Measurements from ENCODE around the gene BICDL1. TPM values are rescaled to one million over a fixed set of nuclear protein-coding genes. Genes with fewer than 3 reads are reported as not detected.

BICDL1 gene
- total RNA-seq, 1 experiment from 2014 or later = 3.6 TPM

GRCh38 chr12:119989731-119990381, 820 bp downstream of the BICDL1 start:
- H3K79me2 ChIP-seq (ENCODE audit: low read length) = no peaks in the 10 kb centered on the region
- TF ChIP-seq EZH2 (IDR thresholded peaks at IDR 0.05; ENCODE audit: low read length, unreplicated experiment) (no peak), EZH2phosphoT487 (IDR thresholded peaks at IDR 0.05; ENCODE audit: borderline replicate concordance, low read length) (no peak), CTCF (conservative IDR thresholded peaks at IDR 0.05; ENCODE audit: low read depth, low read length) (no peak)
- BruUV-seq (replicated peaks) = no TSS peak
- no peak overlapping the region for H3K9ac ChIP-seq (ENCODE audit: low read length)
- no peaks in the 10 kb centered on the region for H4K20me1 ChIP-seq (ENCODE audit: low read length)
- peaks cover 11% of the 10 kb centered on the region for H3K27me3 ChIP-seq (ENCODE audit: low read length)
- H3F3A ChIP-seq (ENCODE audit: low read length, unreplicated experiment) = peaks cover 5% of the 10 kb centered on the region
- ChIA-PET CTCF (interaction anchor here (0.6 to 1.4 kb wide), 3 partner anchors 49 to 1865 kb away, joined by 5 to 9 read pairs (median 6); no protein-coding TSS in a partner anchor), POLR2A (ENCODE audit: unreplicated experiment) (interaction anchor here (0.6 kb wide), 1 partner anchor 320 kb away, joined by 3 read pairs; no protein-coding TSS in a partner anchor)
- ATAC-seq (peak; percentile 62), DNase-seq (peak; percentile 83)
- H3K36me3 ChIP-seq (ENCODE audit: low read depth, low read length) = no peaks in the 10 kb centered on the region
- peak overlapping the region; percentile 94 for H3K4me2 ChIP-seq (ENCODE audit: low read length)
- H3K9me3 ChIP-seq (ENCODE audit: low read length) = no peaks in the 10 kb centered on the region
- no peaks in the 10 kb centered on the region for H3K9me2 ChIP-seq (replicated peaks; ENCODE audit: low read length)
- intact Hi-C loops (cut with micrococcal nuclease) = loop anchor here (2.0 to 5.0 kb wide), 2 partner anchors 23 to 87 kb away; no protein-coding TSS in a partner anchor
- no peak overlapping the region for H3K27ac ChIP-seq (ENCODE audit: low read length)
- H2AFZ ChIP-seq (ENCODE audit: low read length) = peak overlapping the region; percentile 58
- H3K4me1 ChIP-seq (ENCODE audit: insufficient read depth, low read length) = peaks cover 17% of the 10 kb centered on the region
- H3K4me3 ChIP-seq (ENCODE audit: low read length) = peak overlapping the region; percentile 71

- Histone ChIP-seq H3K4me3 (ENCODE audit: low read length) (peak overlapping the region; percentile 71), H2AFZ (ENCODE audit: low read length) (no peak overlapping the region), H3K9me3 (ENCODE audit: low read length) (no peaks in the 10 kb centered on the region), H3K4me2 (ENCODE audit: low read length) (peak overlapping the region; percentile 94), H3K79me2 (ENCODE audit: low read length) (no peaks in the 10 kb centered on the region), H3F3A (ENCODE audit: low read length, unreplicated experiment) (peaks cover 5% of the 10 kb centered on the region), H3K36me3 (ENCODE audit: low read depth, low read length) (no peaks in the 10 kb centered on the region), H3K9me2 (replicated peaks; ENCODE audit: low read length) (no peaks in the 10 kb centered on the region), H3K9ac (ENCODE audit: low read length) (no peak overlapping the region), H3K4me1 (ENCODE audit: insufficient read depth, low read length) (peaks cover 17% of the 10 kb centered on the region), H3K27ac (ENCODE audit: low read length) (no peak overlapping the region), H4K20me1 (ENCODE audit: low read length) (no peaks in the 10 kb centered on the region), H3K27me3 (ENCODE audit: low read length) (peaks cover 9% of the 10 kb centered on the region)
- no peak for TF ChIP-seq EZH2 (IDR thresholded peaks at IDR 0.05; ENCODE audit: low read length, unreplicated experiment)
- no peak for TF ChIP-seq CTCF (conservative IDR thresholded peaks at IDR 0.05; ENCODE audit: low read depth, low read length)
- no peak for TF ChIP-seq EZH2phosphoT487 (IDR thresholded peaks at IDR 0.05; ENCODE audit: borderline replicate concordance, low read length)
- TSS peak; percentile 24 for BruUV-seq (replicated peaks)
- intact Hi-C loops (cut with micrococcal nuclease) = loop anchor here (5.0 kb wide), 1 partner anchor 87 kb away; no protein-coding TSS in a partner anchor
- ChIA-PET POLR2A (ENCODE audit: unreplicated experiment) (interaction anchor here (0.6 kb wide), 1 partner anchor 321 kb away, joined by 3 read pairs; no protein-coding TSS in a partner anchor), CTCF (interaction anchor here (0.6 kb wide), 1 partner anchor 1866 kb away, joined by 5 read pairs; no protein-coding TSS in a partner anchor)
- ATAC-seq (no peak), DNase-seq (no peak)
Measured at GRCh38 chr12:119990382-119990874, 1.4 kb downstream of the BICDL1 start.

All from PC-3 (cell line).